ENCODE results near the gene DUS3L. TPM values are rescaled to one million over a fixed set of nuclear protein-coding genes. Genes with fewer than 3 reads are reported as not detected.

DUS3L gene
- total and polyA plus RNA-seq, 2 donors (not counting 3 experiments of a cell fraction or from before 2014, with no cell fraction given) = 25.8 to 38.9 TPM

- ChIA-PET POLR2A (no interaction called here), CTCF (no interaction called here)
- H3K4me1 ChIP-seq (ENCODE audit: control insufficient read depth, extremely low read depth, insufficient read depth, low read length) = no peaks in the 10 kb centered on the region
- dilution Hi-C loops (cut with MboI; ENCODE audit: extremely low pct_ligation_motif_present, low sequenced_read_pairs) = no loop called here
- H3K4me2 ChIP-seq (ENCODE audit: insufficient read depth, low read length) = no peak overlapping the region
- no peak overlapping the region for H3K4me3 ChIP-seq (replicated peaks in 1 of 3; ENCODE audit: insufficient read depth in 1 of 3, low read depth in 1 of 3, low read length in 3 of 3)
- no peak overlapping the region for H2AFZ ChIP-seq (ENCODE audit: low read depth, low read length)
- no peaks in the 10 kb centered on the region for H4K20me1 ChIP-seq (replicated peaks; ENCODE audit: control insufficient read depth, extremely low read depth, insufficient read depth, low read length)
- H3K9ac ChIP-seq (replicated peaks; ENCODE audit: extremely low read depth, insufficient read depth, low read length) = no peak overlapping the region
- TF ChIP-seq, protein P1, sequence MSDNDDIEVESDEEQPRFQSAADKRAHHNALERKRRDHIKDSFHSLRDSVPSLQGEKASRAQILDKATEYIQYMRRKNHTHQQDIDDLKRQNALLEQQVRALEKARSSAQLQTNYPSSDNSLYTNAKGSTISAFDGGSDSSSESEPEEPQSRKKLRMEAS (IDR thresholded peaks at IDR 0.05; ENCODE audit: insufficient read depth, insufficient read length) = no peak
- no peak for TF ChIP-seq MYC (IDR thresholded peaks at IDR 0.05; ENCODE audit: low read depth, low read length)
- BruUV-seq (replicated peaks) = no TSS peak
- no peaks in the 10 kb centered on the region for H3K27me3 ChIP-seq (ENCODE audit: control insufficient read depth in 2 of 2, insufficient read depth in 2 of 2, low read length in 2 of 2)
- no peaks in the 10 kb centered on the region for H3K79me2 ChIP-seq (ENCODE audit: control insufficient read depth, insufficient read depth, low read length)
- intact Hi-C loops (cut with micrococcal nuclease) = no loop called here
- H3K9me1 ChIP-seq (replicated peaks; ENCODE audit: control insufficient read depth, extremely low read depth, insufficient read depth, low read length) = no peaks in the 10 kb centered on the region
- H3K27ac ChIP-seq (ENCODE audit: insufficient read depth, low read depth, low read length) = no peak overlapping the region
- FAIRE-seq = no peak
- no peaks in the 10 kb centered on the region for H3K9me3 ChIP-seq (replicated peaks; ENCODE audit: control insufficient read depth, insufficient read depth, low read length)
- no peaks in the 10 kb centered on the region for H3K36me3 ChIP-seq (ENCODE audit: control insufficient read depth in 2 of 2, extremely low read depth in 1 of 2, insufficient read depth in 2 of 2, low read length in 2 of 2)
- DNase-seq (ENCODE audit: low read depth, low spot score) = no peak
Measured at GRCh38 chr19:5762608-5763217, 28.2 kb downstream of the DUS3L start.

GRCh38 chr19:5753743-5754142 lies 37.2 kb downstream of the DUS3L start:
- FAIRE-seq = no peak
- dilution Hi-C loops (cut with MboI; ENCODE audit: extremely low pct_ligation_motif_present, low sequenced_read_pairs) = no loop called here
- TF ChIP-seq, protein P1 (IDR thresholded peaks at IDR 0.05; ENCODE audit: insufficient read depth, insufficient read length) = no peak
- no peak for TF ChIP-seq GATA2 (IDR thresholded peaks at IDR 0.05; ENCODE audit: insufficient read depth, insufficient read length, low read depth, low read length)
- TF ChIP-seq EZH2 (IDR thresholded peaks at IDR 0.05; ENCODE audit: borderline replicate concordance, low read depth, low read length, severe bottlenecking) = no peak
- TF ChIP-seq POLR2AphosphoS5 (IDR thresholded peaks at IDR 0.05; ENCODE audit: insufficient read depth, low read depth, low read length) = no peak
- TF ChIP-seq JUN (IDR thresholded peaks at IDR 0.05; ENCODE audit: borderline replicate concordance, insufficient read depth, insufficient read length, low read depth) = no peak
- no peak for TF ChIP-seq MYC (IDR thresholded peaks at IDR 0.05; ENCODE audit: low read depth, low read length)
- TF ChIP-seq FOS (IDR thresholded peaks at IDR 0.05; ENCODE audit: borderline replicate concordance, insufficient read depth, low read length) = no peak
- no peak for TF ChIP-seq POLR2A (IDR thresholded peaks at IDR 0.05; ENCODE audit: low read depth, low read length)
- TF ChIP-seq, protein P2, sequence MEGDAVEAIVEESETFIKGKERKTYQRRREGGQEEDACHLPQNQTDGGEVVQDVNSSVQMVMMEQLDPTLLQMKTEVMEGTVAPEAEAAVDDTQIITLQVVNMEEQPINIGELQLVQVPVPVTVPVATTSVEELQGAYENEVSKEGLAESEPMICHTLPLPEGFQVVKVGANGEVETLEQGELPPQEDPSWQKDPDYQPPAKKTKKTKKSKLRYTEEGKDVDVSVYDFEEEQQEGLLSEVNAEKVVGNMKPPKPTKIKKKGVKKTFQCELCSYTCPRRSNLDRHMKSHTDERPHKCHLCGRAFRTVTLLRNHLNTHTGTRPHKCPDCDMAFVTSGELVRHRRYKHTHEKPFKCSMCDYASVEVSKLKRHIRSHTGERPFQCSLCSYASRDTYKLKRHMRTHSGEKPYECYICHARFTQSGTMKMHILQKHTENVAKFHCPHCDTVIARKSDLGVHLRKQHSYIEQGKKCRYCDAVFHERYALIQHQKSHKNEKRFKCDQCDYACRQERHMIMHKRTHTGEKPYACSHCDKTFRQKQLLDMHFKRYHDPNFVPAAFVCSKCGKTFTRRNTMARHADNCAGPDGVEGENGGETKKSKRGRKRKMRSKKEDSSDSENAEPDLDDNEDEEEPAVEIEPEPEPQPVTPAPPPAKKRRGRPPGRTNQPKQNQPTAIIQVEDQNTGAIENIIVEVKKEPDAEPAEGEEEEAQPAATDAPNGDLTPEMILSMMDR (IDR thresholded peaks at IDR 0.05; ENCODE audit: extremely low read depth in 1 of 2, insufficient read depth in 1 of 2, low read depth in 1 of 2, low read length in 2 of 2) = no peak
- Histone ChIP-seq H3K9me3 (replicated peaks; ENCODE audit: control insufficient read depth, insufficient read depth, low read length) (no peaks in the 10 kb centered on the region), H4K20me1 (replicated peaks; ENCODE audit: control insufficient read depth, extremely low read depth, insufficient read depth, low read length) (no peaks in the 10 kb centered on the region), H3K27ac (ENCODE audit: insufficient read depth, low read depth, low read length) (no peak overlapping the region), H3K79me2 (ENCODE audit: control insufficient read depth, insufficient read depth, low read length) (no peaks in the 10 kb centered on the region), H3K9ac (replicated peaks; ENCODE audit: extremely low read depth, insufficient read depth, low read length) (no peak overlapping the region), H3K27me3 (ENCODE audit: control insufficient read depth in 2 of 2, insufficient read depth in 2 of 2, low read length in 2 of 2) (no peaks in the 10 kb centered on the region), H3K36me3 (ENCODE audit: control insufficient read depth in 2 of 2, extremely low read depth in 1 of 2, insufficient read depth in 2 of 2, low read length in 2 of 2) (no peaks in the 10 kb centered on the region), H3K9me1 (replicated peaks; ENCODE audit: control insufficient read depth, extremely low read depth, insufficient read depth, low read length) (no peaks in the 10 kb centered on the region), H3K4me1 (ENCODE audit: control insufficient read depth, extremely low read depth, insufficient read depth, low read length) (no peaks in the 10 kb centered on the region), H2AFZ (ENCODE audit: low read depth, low read length) (no peak overlapping the region), H3K4me2 (ENCODE audit: insufficient read depth, low read length) (no peak overlapping the region), H3K4me3 (replicated peaks in 1 of 3; ENCODE audit: insufficient read depth in 1 of 3, low read depth in 1 of 3, low read length in 3 of 3) (no peak overlapping the region)
- ChIA-PET CTCF (no interaction called here), POLR2A (no interaction called here)
- BruUV-seq (replicated peaks) = no TSS peak
- no peak for DNase-seq (ENCODE audit: low read depth, low spot score)
- intact Hi-C loops (cut with micrococcal nuclease) = no loop called here

All from endothelial cell of umbilical vein (primary cell).